ENCODE measurements around the gene GPBP1L1.

- TF ChIP-seq EP300 (IDR thresholded peaks at IDR 0.05) (no peak), CTCF (IDR thresholded peaks at IDR 0.05) (no peak), POLR2AphosphoS5 (IDR thresholded peaks at IDR 0.05) (no peak)
These were observed 38.9 kb downstream of the GPBP1L1 start for GRCh38 chr1:45647248-45648021.
